Measurements from ENCODE around the gene PKNOX2.

Gene PKNOX2

GRCh38 chr11:125389339-125390166, 225.0 kb downstream of the PKNOX2 start:
- no peak for DNase-seq

- DNase-seq, result peak; percentile 86
Measured at GRCh38 chr11:125390946-125391345, 226.4 kb downstream of the PKNOX2 start.

DNA sequence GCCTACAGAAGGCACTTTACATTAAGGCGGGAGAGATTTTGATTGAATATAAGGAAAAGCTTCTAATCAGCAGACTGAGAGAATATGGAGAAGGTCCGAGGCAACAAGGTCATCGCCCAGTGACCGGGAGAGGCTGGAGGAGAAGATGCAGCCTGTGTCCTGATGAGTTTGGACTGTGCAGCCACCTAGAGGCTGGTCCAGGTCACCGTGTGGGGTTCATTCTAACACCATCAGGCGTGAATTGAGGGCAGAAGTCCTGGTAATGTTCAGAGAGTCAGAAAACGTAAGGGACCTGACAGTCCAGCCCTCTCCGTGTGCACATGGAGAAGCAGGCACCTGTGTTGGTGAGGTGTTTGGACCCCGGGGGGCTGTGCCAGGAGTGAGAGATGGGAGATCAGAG, 228.8 kb downstream of the PKNOX2 start:
- DNase-seq, result no peak

DNA sequence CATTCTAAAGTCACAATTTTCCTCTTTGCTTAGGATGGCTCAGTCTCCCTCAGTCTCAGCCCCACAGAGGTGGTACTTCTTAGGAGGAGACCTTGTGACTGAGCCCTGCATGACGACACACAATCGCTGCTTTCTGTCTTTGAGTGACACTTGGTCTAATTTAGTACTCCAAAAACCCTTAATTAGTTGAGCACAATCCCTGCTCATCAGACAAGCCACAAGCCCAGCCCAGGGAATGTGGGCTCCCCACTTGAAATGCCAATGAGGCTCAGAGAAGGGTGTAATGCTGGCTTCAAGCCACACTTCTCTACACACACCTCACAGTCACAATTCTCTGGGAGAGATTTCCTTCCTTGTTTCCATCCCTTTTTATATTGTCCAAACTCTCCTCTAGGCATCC, 229.7 kb downstream of the PKNOX2 start:
- DNase-seq, result no peak

DNA sequence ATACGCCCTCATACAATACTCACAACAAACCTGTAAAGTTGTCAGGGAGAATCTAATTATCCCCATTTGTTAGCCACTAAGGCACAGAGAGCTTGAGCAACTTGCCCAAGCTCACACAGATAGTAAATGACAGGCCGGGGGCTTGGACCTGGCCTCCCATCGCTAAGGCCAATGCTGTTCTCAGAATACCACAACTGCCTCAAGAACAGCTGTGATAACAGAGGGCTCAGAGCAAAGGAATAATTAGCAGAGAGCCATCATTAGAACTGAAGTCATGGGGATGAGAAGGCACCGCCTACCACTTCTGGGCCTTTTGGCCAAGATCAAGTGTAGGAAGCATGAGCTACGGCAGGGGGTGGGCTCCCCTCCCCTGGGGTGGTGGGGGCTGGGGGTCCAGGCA, 232.9 kb downstream of the PKNOX2 start:
- no peak for DNase-seq

- no peak for DNase-seq
Measured at GRCh38 chr11:125398475-125398874, 233.9 kb downstream of the PKNOX2 start.

- DNase-seq, result no peak
Measured at GRCh38 chr11:125398994-125399640, 234.6 kb downstream of the PKNOX2 start.

GRCh38 chr11:125399945-125400344, 235.4 kb downstream of the PKNOX2 start:
- DNase-seq, result no peak

DNA sequence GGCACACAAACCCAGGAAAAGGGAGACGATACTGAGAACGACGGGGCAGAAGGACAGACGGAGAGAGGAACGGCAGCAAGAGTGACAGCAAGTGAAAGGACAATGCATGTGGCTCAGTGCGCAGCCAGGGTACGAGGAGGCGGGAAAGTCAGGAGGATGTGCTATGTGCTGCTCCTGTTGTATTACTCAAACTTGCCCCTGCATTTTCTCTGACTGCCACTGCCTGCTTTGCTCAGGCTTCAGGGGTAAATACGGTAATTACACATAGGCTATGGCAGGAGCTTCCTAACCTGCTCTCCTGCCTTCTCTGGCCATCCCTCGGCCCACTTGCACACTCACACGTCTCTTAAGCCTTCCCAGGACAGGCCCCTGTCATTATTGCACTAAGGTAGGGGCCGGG, 236.7 kb downstream of the PKNOX2 start:
- no peak for DNase-seq

GRCh38 chr11:125401746-125402145, 237.2 kb downstream of the PKNOX2 start:
- DNase-seq, result no peak

DNA sequence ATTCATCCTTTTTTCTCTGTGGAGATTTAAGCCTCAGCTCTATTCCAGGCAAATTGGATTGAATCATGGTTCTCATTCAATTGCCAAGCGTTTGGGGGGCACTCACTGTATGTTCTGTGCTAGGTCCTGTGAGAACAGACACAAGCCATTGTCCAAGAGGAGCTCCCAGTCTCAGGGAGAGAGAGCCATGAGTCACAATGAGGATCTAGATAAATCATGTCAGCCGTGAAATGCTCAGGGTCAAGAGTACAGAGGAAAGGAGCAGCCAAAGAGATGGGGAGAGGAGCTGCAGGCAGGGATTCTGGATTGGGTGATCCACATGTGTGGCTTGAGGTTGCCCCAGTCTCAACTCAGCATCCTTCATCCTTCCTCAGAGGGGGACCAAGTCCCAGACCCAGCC, 237.9 kb downstream of the PKNOX2 start:
- DNase-seq, result peak; percentile 20

GRCh38 chr11:125404157-125404810, 239.7 kb downstream of the PKNOX2 start:
- DNase-seq, result no peak

GRCh38 chr11:125404811-125405790, 240.6 kb downstream of the PKNOX2 start:
- peak; percentile 32 for DNase-seq

DNA sequence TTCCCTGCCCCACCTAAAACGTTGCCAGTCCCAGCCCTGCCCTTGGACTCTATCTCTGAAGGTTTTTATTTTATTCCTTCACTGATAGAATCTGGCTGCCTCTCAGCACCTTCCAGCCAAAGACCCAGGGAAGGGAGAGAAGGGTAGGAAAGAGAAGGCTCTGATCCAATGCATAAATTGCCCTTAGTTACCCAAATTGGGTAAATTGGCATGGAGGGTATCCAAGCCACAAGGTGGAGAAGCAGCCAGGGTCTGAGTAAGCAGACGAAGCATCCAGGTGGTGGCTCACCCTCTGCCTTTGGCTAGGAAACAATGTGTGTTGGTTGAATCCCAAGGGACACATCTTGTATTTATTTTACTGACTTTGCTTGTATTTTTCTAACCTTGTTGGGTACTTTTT, 242.5 kb downstream of the PKNOX2 start:
- DNase-seq, result no peak

DNA sequence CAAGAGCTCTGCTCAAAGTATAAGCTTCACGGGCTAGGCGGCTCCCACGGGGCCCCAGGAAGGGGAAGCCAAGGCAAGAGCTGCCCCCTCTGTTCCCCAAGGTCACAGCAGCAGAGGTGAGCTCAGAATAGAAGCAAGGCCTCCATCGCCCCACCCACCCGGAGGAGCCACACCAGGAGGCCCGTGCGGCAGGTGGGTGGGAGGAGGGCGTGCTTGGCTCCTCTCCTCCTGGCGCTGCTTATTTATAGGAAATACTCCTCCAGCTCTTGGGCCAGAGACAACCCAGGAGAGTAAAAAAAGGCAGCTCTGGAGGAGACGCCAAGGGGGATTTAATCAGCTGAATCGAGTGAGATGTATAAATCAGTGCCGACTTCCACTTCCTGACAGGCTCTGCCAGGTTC, 243.8 kb downstream of the PKNOX2 start:
- no peak for DNase-seq

DNA sequence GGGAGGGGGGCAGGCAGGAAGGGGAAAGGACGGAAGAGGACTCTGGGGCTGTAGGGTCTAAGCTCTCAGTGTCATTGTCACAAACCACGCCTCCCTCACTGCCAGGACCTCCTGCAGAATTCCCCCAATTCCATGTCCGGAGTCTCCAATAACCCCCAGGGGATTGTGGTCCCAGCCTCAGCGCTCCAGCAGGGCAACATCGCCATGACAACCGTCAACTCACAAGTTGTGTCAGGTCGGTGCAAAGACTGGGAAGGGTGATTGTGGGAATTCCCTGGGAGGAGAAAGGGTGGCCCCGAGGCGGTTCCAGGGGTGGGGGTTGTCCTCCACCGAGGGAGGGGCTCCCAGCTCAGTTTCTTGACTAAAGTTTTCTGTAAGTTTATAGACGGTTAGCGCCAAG, 245.5 kb downstream of the PKNOX2 start:
- DNase-seq, result no peak

DNA sequence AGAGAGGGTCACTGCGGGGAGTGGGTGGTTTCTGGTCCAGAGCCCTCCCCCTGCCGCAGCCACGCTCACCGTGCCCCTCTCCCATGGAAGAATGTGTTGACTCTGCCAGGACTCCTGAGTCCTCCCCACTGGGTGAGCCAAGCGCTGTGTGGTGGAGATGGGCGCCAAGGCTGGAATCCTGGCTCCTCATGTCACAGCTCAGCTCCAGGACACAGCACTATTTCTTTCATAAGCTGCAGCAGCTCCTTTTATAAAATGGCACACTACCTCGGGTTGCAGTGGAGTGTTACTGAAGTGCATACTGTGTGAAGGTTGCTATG, 247.6 kb downstream of the PKNOX2 start:
- no peak for DNase-seq

- DNase-seq, result no peak
Measured at GRCh38 chr11:125412509-125412908, 248.0 kb downstream of the PKNOX2 start.

- no peak for DNase-seq
Measured at GRCh38 chr11:125413226-125413625, 248.7 kb downstream of the PKNOX2 start.

GRCh38 chr11:125414121-125414520, 249.6 kb downstream of the PKNOX2 start:
- DNase-seq, result no peak

DNA sequence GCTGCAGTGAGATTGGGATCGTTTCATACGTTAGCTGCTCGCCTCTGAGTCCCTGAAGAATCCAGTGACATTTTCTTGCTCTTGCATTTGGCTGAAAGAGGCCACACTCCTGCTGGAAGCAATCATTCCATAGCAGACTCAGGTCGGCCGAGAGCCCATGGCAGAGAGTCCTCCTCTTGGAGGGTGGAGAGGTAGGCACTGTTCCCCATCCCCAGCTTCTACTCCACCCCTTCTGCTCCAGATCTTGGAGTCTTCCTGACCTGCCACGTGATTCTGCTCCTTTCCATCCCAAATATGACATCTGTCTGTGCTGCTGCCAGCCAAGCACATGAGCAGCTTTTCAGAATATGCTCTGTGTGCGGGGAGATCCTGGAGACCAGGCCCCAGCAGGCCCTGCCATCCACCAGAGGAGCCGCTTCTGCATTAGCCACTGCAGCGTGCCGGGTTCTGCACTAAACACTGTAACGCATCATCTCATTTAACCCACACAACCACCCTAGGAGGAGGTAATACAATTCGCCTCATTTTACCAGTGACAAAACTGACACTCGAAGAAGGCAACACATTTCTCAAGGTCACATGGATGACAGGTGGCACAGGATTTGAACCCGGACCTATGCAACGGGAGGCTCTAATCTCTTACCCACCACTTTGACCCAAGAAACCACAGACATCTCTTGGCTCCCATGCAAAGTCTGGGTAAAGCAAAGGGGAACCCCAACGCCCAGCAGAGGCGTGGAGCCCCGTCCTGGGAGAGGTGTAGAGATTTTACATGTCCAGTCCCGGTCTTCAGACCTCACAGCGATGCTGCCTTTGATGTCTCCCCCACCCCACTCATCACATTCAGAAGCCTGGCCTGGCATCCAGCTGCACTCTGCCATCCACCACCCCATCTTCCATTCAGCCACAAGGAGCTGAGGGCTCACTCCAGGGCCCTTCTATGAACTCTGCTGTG, 252.7 kb downstream of the PKNOX2 start:
- no peak for DNase-seq

DNA sequence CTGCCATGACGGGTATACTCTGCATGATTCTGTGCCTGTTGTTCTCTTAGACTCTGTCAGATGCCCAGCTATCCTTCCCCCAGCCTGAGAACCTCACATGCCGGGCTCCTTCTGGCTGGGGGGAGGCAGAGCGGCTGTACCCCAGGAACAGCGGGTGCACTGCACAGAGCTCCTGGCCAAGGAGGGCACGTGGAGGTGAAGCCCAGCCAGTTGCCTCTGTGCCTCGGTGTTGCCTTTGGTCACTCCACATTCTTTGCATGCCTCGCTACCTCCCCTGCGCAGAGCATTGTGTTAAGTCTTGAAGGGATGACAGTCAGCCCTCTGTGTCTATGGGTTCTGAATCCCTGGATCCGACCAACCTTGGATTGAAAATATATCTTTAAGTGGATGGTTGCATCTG, 253.8 kb downstream of the PKNOX2 start:
- DNase-seq, result no peak
